ENCODE results near the gene CERKL. TPM values are rescaled to one million over a fixed set of nuclear protein-coding genes. Genes with fewer than 3 reads are reported as not detected.

The CERKL gene
- total and polyA plus RNA-seq, 12 donors, result 0.03 TPM; not detected in 11

DNA sequence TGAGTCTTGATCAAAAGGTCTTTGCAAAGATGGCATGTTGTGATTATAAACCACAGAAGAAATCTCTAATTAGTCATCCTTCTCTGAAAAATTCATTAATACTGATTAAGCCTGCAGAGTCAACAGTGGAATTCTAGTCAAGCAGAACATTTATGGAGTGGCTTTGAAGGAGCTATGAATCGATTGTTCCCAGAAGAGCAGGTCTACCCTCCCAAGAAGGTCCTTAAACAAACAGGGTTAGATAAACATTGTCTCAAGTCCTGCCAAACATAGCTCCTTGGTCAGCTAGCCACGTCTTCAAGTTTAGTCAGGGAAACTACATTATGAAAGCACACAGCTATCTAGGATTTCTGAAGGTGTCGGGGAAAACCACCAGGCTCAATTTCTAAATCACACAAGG lies 110.8 kb downstream of the CERKL start:
- Histone ChIP-seq H3K9me3 (replicated peaks in 1 of 3) (no peaks in the 10 kb centered on the region), H3K36me3 (replicated peaks in 1 of 2) (no peaks in the 10 kb centered on the region), H3K27me3 (no peaks in the 10 kb centered on the region), H3K4me1 (replicated peaks in 1 of 2) (no peaks in the 10 kb centered on the region), H3K4me3 (no peak overlapping the region), H3K27ac (no peak overlapping the region)
- intact Hi-C loops (cut with DNase I), result no loop called here
- no peak for DNase-seq
- TF ChIP-seq, protein P1, sequence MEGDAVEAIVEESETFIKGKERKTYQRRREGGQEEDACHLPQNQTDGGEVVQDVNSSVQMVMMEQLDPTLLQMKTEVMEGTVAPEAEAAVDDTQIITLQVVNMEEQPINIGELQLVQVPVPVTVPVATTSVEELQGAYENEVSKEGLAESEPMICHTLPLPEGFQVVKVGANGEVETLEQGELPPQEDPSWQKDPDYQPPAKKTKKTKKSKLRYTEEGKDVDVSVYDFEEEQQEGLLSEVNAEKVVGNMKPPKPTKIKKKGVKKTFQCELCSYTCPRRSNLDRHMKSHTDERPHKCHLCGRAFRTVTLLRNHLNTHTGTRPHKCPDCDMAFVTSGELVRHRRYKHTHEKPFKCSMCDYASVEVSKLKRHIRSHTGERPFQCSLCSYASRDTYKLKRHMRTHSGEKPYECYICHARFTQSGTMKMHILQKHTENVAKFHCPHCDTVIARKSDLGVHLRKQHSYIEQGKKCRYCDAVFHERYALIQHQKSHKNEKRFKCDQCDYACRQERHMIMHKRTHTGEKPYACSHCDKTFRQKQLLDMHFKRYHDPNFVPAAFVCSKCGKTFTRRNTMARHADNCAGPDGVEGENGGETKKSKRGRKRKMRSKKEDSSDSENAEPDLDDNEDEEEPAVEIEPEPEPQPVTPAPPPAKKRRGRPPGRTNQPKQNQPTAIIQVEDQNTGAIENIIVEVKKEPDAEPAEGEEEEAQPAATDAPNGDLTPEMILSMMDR (IDR thresholded peaks at IDR 0.05), result no peak
- TF ChIP-seq POLR2A (IDR thresholded peaks at IDR 0.05), result no peak
- whole genome bisulfite sequencing, 4 donors, result 57 to 68% (median 63%) methylated on average over 3 of the region's 3 CpGs

DNA sequence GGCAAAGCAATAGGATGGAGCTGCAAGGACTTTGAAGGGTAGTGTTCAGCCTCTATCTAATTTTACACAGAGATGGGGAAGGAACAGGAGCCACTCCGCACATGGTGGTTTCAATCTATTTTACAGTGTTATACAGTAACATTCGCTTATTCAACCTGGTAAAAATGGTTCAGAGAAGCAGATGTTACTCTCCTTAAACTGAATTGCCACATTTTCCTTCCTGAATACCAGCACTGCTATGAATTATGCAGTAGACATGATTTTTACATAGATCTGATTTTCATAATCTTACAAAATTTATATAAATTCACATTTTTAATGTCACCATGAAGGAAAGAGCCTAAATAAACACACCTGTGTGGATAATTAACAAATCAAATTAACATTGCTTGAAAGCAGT lies 114.7 kb downstream of the CERKL start:
- no peak overlapping the region for H3K27ac ChIP-seq
- H3K9me3 ChIP-seq (replicated peaks in 1 of 3), result no peaks in the 10 kb centered on the region
- DNase-seq, result no peak
- H3K4me3 ChIP-seq, result no peak overlapping the region
- no peaks in the 10 kb centered on the region for H3K27me3 ChIP-seq
- no peaks in the 10 kb centered on the region for H3K36me3 ChIP-seq (replicated peaks in 1 of 2)
- intact Hi-C loops (cut with DNase I), result no loop called here
- H3K4me1 ChIP-seq (replicated peaks in 1 of 2), result no peaks in the 10 kb centered on the region
- 73 to 85% (median 77%) methylated on average over 2 of the region's 2 CpGs for WGBS, 4 donors
- TF ChIP-seq, protein P1 (IDR thresholded peaks at IDR 0.05), result no peak
- no peak for TF ChIP-seq POLR2A (IDR thresholded peaks at IDR 0.05)

DNA sequence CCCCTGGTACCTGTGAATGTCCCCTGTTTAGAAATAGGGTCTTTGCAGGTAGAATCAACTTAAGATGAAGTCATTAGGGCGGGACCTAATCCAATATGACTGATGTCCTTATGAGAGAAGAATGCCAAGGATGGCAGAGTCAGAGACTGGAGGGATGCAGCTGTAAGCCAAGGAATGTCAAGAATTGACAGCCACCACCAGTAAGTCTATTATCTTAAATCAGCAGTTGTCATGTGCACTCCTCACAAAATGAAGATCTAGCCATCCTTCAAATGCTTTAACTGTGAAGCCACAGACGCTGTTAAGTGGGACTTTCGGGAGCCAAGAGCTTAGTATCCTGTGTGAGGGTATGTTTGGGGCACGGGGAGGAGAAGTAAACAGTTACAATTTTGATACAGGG lies 116.5 kb downstream of the CERKL start:
- WGBS, 4 donors, result 60 to 89% (median 82%) methylated on average over 4 of the region's 4 CpGs
- no peaks in the 10 kb centered on the region for H3K27me3 ChIP-seq
- no peak for TF ChIP-seq POLR2A (IDR thresholded peaks at IDR 0.05)
- TF ChIP-seq, protein P1 (IDR thresholded peaks at IDR 0.05), result no peak
- H3K36me3 ChIP-seq (replicated peaks in 1 of 2), result no peaks in the 10 kb centered on the region
- no peaks in the 10 kb centered on the region for H3K4me1 ChIP-seq (replicated peaks in 1 of 2)
- no peaks in the 10 kb centered on the region for H3K9me3 ChIP-seq (replicated peaks in 1 of 3)
- H3K27ac ChIP-seq, result no peak overlapping the region
- DNase-seq, result no peak
- intact Hi-C loops (cut with DNase I), result no loop called here
- no peak overlapping the region for H3K4me3 ChIP-seq

DNA sequence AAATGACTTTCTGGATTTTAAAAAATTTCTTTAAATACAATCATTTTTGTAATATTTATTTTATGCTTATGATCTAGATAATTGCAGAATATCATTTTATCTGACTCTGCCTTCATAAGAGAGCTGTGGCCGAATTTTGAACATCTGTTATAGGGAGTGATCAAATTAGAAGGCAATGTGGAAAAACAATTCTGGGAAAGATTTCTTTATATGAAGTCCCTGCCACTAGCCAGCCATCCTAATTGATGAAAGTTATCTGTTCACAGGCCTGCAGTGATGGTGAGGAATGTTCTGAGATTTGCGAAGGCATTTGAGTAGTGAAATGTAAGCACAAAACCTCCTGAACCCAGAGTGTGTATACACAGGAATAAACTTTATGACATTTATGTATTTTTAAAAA lies 120.2 kb downstream of the CERKL start:
- no peaks in the 10 kb centered on the region for H3K4me1 ChIP-seq (replicated peaks in 1 of 2)
- DNase-seq, result no peak
- WGBS, 4 donors, result 67 to 85% (median 76%) methylated on average over 2 of the region's 2 CpGs
- H3K9me3 ChIP-seq (replicated peaks in 1 of 3), result no peaks in the 10 kb centered on the region
- H3K4me3 ChIP-seq, result no peak overlapping the region
- intact Hi-C loops (cut with DNase I), result no loop called here
- TF ChIP-seq, protein P1 (IDR thresholded peaks at IDR 0.05), result no peak
- no peak for TF ChIP-seq POLR2A (IDR thresholded peaks at IDR 0.05)
- no peaks in the 10 kb centered on the region for H3K27me3 ChIP-seq
- H3K36me3 ChIP-seq (replicated peaks in 1 of 2), result no peaks in the 10 kb centered on the region
- H3K27ac ChIP-seq, result no peak overlapping the region
